WTC11 (cell line): ENCODE results near the gene SFT2D1. TPM values are rescaled to one million over a fixed set of nuclear protein-coding genes. Genes with fewer than 3 reads are reported as not detected.

Experiments
- ATAC-seq: fragments of 200-7000 bp; cut with Tn5 transposase; 2 replicates; pipeline ENCODE4 v1.10.0; 2021; ENCODE audit warnings: mild to moderate bottlenecking, moderate library complexity
- CTCF ChIA-PET: fragments of 300-600 bp; sonication (Branson Sonifier 250); formaldehyde crosslinking; loops from one replicate; lab custom pipeline; 2021; ENCODE audit warnings: antibody characterized with exemption; lab: Charles Lee
- POLR2A ChIA-PET: fragments of 350-600 bp; sonication (Branson Sonifier 250); formaldehyde crosslinking; loops from one replicate; lab custom pipeline; 2021; ENCODE audit warnings: antibody characterized with exemption; lab: Charles Lee
- DNase-seq: peaks from one replicate; pipeline ENCODE4 v3.0.0; 2021; ENCODE audit warnings: low spot score
- H3K27ac Mint-ChIP-seq: 2 replicates; pipeline ENCODE4 v1.8.0; 2021; ENCODE audit warnings: mixed read lengths
- H3K27me3 Mint-ChIP-seq: 2 replicates; pipeline ENCODE4 v1.8.0; 2021; ENCODE audit warnings: low read depth, mild to moderate bottlenecking, moderate library complexity, mixed read lengths
- H3K36me3 Mint-ChIP-seq: 2 replicates; pipeline ENCODE4 v1.8.0; 2021; ENCODE audit warnings: mixed read lengths
- H3K4me1 Mint-ChIP-seq: 2 replicates; pipeline ENCODE4 v1.8.0; 2022; ENCODE audit warnings: mixed read lengths
- H3K4me3 Mint-ChIP-seq: 2 replicates; pipeline ENCODE4 v1.8.0; 2021; ENCODE audit warnings: mild to moderate bottlenecking, moderate library complexity, mixed read lengths
- H3K9me3 Mint-ChIP-seq: 2 replicates; pipeline ENCODE4 v1.8.0; 2021; ENCODE audit warnings: mixed read lengths
- ATF2 ChIP-seq: sonication (generic); formaldehyde crosslinking; IDR thresholded peaks from 2 replicates; pipeline ENCODE4 v1.8.1; 2022; ENCODE audit warnings: low read depth, missing genetic modification reagents, borderline replicate concordance
- ATF3 ChIP-seq: sonication (generic); formaldehyde crosslinking; conservative IDR thresholded peaks from 2 replicates; pipeline ENCODE4 v1.8.1; 2022; ENCODE audit warnings: mild to moderate bottlenecking, missing genetic modification reagents
- CREB1 ChIP-seq: sonication (generic); formaldehyde crosslinking; IDR thresholded peaks from 2 replicates; pipeline ENCODE4 v1.8.0; 2023; ENCODE audit warnings: mild to moderate bottlenecking, missing genetic modification reagents
- E2F4 ChIP-seq: sonication (generic); formaldehyde crosslinking; IDR thresholded peaks from 2 replicates; pipeline ENCODE4 v1.8.1; 2022; ENCODE audit warnings: low read depth, mild to moderate bottlenecking, moderate library complexity, missing genetic modification reagents, borderline replicate concordance
- IRF2 ChIP-seq: sonication (generic); formaldehyde crosslinking; IDR thresholded peaks from 2 replicates; pipeline ENCODE4 v1.8.0; 2022; ENCODE audit warnings: low read depth, missing genetic modification reagents, borderline replicate concordance
- JAZF1 ChIP-seq: fragments of 250-450 bp; sonication (Bioruptor Pico); IDR thresholded peaks from 2 replicates; pipeline ENCODE4 v1.9.0; 2021; ENCODE audit warnings: moderate library complexity, mild to moderate bottlenecking, inconsistent platforms
- NFE2L1 ChIP-seq: sonication (generic); formaldehyde crosslinking; IDR thresholded peaks from 2 replicates; pipeline ENCODE4 v1.8.1; 2023; ENCODE audit warnings: missing genetic modification reagents
- NR1H2 ChIP-seq: sonication (generic); formaldehyde crosslinking; IDR thresholded peaks from 2 replicates; pipeline ENCODE4 v1.9.0; 2021; ENCODE audit warnings: mild to moderate bottlenecking, moderate library complexity, missing genetic modification reagents
- NR3C1 ChIP-seq: sonication (generic); formaldehyde crosslinking; conservative IDR thresholded peaks from 2 replicates; pipeline ENCODE4 v1.8.1; 2023; ENCODE audit warnings: low read depth, mild to moderate bottlenecking, missing genetic modification reagents
- OVOL2 ChIP-seq: fragments of 250-450 bp; sonication (Bioruptor Pico); IDR thresholded peaks from 2 replicates; pipeline ENCODE4 v1.9.0; 2021; ENCODE audit warnings: mild to moderate bottlenecking, borderline replicate concordance
- STAT6 ChIP-seq: sonication (generic); formaldehyde crosslinking; conservative IDR thresholded peaks from 2 replicates; pipeline ENCODE4 v1.8.1; 2023; ENCODE audit warnings: mild to moderate bottlenecking, low read depth, missing genetic modification reagents, moderate library complexity
- TP53 ChIP-seq: sonication (generic); formaldehyde crosslinking; IDR thresholded peaks from 2 replicates; pipeline ENCODE4 v1.8.1; 2023; ENCODE audit warnings: mild to moderate bottlenecking, missing genetic modification reagents
- USF2 ChIP-seq: sonication (generic); formaldehyde crosslinking; IDR thresholded peaks from 2 replicates; pipeline ENCODE4 v1.8.1; 2023; ENCODE audit warnings: mild to moderate bottlenecking, missing genetic modification reagents, moderate library complexity
- ZBTB21 ChIP-seq: sonication (generic); formaldehyde crosslinking; IDR thresholded peaks from 2 replicates; pipeline ENCODE4 v1.8.1; 2023; ENCODE audit warnings: mild to moderate bottlenecking, missing genetic modification reagents, borderline replicate concordance
- ZMAT4 ChIP-seq: fragments of 250-450 bp; sonication (Bioruptor Pico); IDR thresholded peaks from 2 replicates; pipeline ENCODE4 v1.9.0; 2021; ENCODE audit warnings: mild to moderate bottlenecking
- ZNF121 ChIP-seq: sonication (generic); formaldehyde crosslinking; IDR thresholded peaks from 2 replicates; pipeline ENCODE4 v1.8.0; 2023; ENCODE audit warnings: missing genetic modification reagents
- ZNF263 ChIP-seq: sonication (generic); formaldehyde crosslinking; IDR thresholded peaks from 2 replicates; pipeline ENCODE4 v1.8.1; 2022; ENCODE audit warnings: low read depth, mild to moderate bottlenecking, moderate library complexity, missing genetic modification reagents
- ZNF425 ChIP-seq: fragments of 250-450 bp; sonication (Bioruptor Pico); conservative IDR thresholded peaks from 2 replicates; pipeline ENCODE4 v1.9.0; 2021; ENCODE audit warnings: mild to moderate bottlenecking
- total RNA-seq: library from RNA; stranded (reverse); gene quantifications from 3 replicates; pipeline ENCODE4 v1.2.3, GENCODE V29; 2021

SFT2D1 gene
- total RNA-seq, 1 experiment from 2014 or later, result 53.1 TPM

GRCh38 chr6:166377721-166378120, 35.4 kb upstream of the SFT2D1 start:
- DNase-seq (no peak), ATAC-seq (no peak)
- no peaks in the 10 kb centered on the region for H3K9me3 Mint-ChIP-seq
- no peaks in the 10 kb centered on the region for H3K36me3 Mint-ChIP-seq
- H3K4me1 Mint-ChIP-seq, result peaks cover 27% of the 10 kb centered on the region
- TF ChIP-seq NR3C1 (CRISPR knock-in tag), result no peak
- no peak for TF ChIP-seq NFE2L1 (CRISPR knock-in tag)
- H3K4me3 Mint-ChIP-seq, result no peak overlapping the region
- CTCF ChIA-PET, result interaction anchor here (1.9 kb wide), 1 partner anchor 64 kb away, joined by 5 read pairs; no protein-coding TSS in a partner anchor
- POLR2A ChIA-PET, result no interaction called here
- H3K27ac Mint-ChIP-seq, result no peak overlapping the region
- H3K27me3 Mint-ChIP-seq, result no peaks in the 10 kb centered on the region

GRCh38 chr6:166375013-166375412, 32.7 kb upstream of the SFT2D1 start:
- ChIA-PET POLR2A (interaction anchor here (0.7 kb wide), 1 partner anchor 9 kb away, joined by 3 read pairs; no protein-coding TSS in a partner anchor), CTCF (interaction anchor here (0.6 to 0.7 kb wide), 3 partner anchors 95 to 337 kb away, joined by 3 to 4 read pairs (median 4); no protein-coding TSS in a partner anchor)
- DNase-seq (no peak), ATAC-seq (peak; percentile 38; the same call in 1 of the 2 replicates)
- H3K27ac Mint-ChIP-seq, result 0 out of 2 replicates have a peak overlapping the region, but pooled peaks have one; percentile 12
- no peaks in the 10 kb centered on the region for H3K27me3 Mint-ChIP-seq
- TF ChIP-seq ATF3 (CRISPR knock-in tag) (no peak), ZNF425 (CRISPR knock-in tag) (no peak), ZBTB21 (CRISPR knock-in tag) (no peak), USF2 (no peak), ZNF263 (no peak), CREB1 (no peak)
- H3K4me3 Mint-ChIP-seq, result no peak overlapping the region
- no peaks in the 10 kb centered on the region for H3K36me3 Mint-ChIP-seq
- H3K4me1 Mint-ChIP-seq, result peaks cover 18% of the 10 kb centered on the region
- H3K9me3 Mint-ChIP-seq, result no peaks in the 10 kb centered on the region

- H3K4me1 Mint-ChIP-seq, result peaks cover 50% of the 10 kb centered on the region
- no peak overlapping the region for H3K4me3 Mint-ChIP-seq
- POLR2A ChIA-PET, result no interaction called here
- H3K9me3 Mint-ChIP-seq, result no peaks in the 10 kb centered on the region
- TF ChIP-seq ZNF121 (CRISPR knock-in tag) (peak; percentile 55; the same call in 1 of the 2 replicates), ZMAT4 (CRISPR knock-in tag) (no peak)
- TF ChIP-seq, all 79 proteins: peak for 1
- H3K27ac Mint-ChIP-seq, result no peak overlapping the region
- H3K36me3 Mint-ChIP-seq, result no peaks in the 10 kb centered on the region
- CTCF ChIA-PET, result no interaction called here
- no peak for DNase-seq
- ATAC-seq, result no peak
- no peaks in the 10 kb centered on the region for H3K27me3 Mint-ChIP-seq
Observed at GRCh38 chr6:166370489-166370888, 28.1 kb upstream of the SFT2D1 start.

- CTCF ChIA-PET, result no interaction called here
- no peak overlapping the region for H3K4me3 Mint-ChIP-seq
- ATAC-seq, result no peak
Observed at GRCh38 chr6:166369782-166370181, 27.4 kb upstream of the SFT2D1 start.

More at GRCh38 chr6:166369782-166370181, 27.4 kb upstream of the SFT2D1 start:
- Mint-ChIP-seq H3K27me3 (no peaks in the 10 kb centered on the region), H3K9me3 (no peaks in the 10 kb centered on the region), H3K27ac (0 out of 2 replicates have a peak overlapping the region, but pooled peaks have one; percentile 25), H3K36me3 (no peaks in the 10 kb centered on the region), H3K4me1 (peaks cover 51% of the 10 kb centered on the region)
- TF ChIP-seq OVOL2 (CRISPR knock-in tag) (no peak), JAZF1 (no peak), ATF2 (CRISPR knock-in tag) (no peak), TP53 (CRISPR knock-in tag) (no peak), E2F4 (CRISPR knock-in tag) (no peak), STAT6 (CRISPR knock-in tag) (no peak), ZNF121 (CRISPR knock-in tag) (no peak), NR1H2 (no peak), IRF2 (CRISPR knock-in tag) (no peak)
- DNase-seq, result no peak
- POLR2A ChIA-PET, result no interaction called here
